HG03139 (cell line): Measurements from ENCODE around the gene DNAH11.
"Not testable (repeated sequence)": the region's sequence is repeated elsewhere in the genome, so short reads cannot be mapped to it uniquely, and the experiment has no call there.

Experiments
- ATAC-seq: cut with Tn5 transposase; IDR thresholded peaks from one replicate; pipeline ENCODE4 v1.9.1; 2021; ENCODE audit not compliant: unreplicated experiment

The DNAH11 gene

DNA sequence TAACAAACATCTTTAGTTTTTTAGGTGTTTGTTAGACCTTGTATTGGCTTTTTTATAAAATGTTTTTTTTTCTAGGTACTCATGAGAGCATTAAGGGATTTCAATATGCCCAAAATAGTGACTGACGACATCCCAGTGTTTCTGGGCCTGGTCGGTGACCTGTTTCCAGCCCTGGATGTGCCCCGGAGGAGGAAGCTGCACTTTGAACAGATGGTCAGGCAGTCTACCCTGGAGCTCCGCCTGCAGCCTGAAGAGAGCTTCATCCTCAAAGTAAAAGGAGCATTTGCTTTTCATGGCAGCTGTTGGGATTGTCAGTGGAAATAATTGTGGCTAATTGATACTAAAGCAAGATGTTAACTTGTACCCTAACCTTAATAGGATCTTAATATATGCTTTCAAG is 161.5 kb downstream of the DNAH11 start:
- no peak for ATAC-seq

- ATAC-seq, result no peak
Observed at GRCh38 chr7:21706131-21706530, 163.3 kb downstream of the DNAH11 start.

- no peak for ATAC-seq
Observed at GRCh38 chr7:21707566-21707965, 164.7 kb downstream of the DNAH11 start.

DNA sequence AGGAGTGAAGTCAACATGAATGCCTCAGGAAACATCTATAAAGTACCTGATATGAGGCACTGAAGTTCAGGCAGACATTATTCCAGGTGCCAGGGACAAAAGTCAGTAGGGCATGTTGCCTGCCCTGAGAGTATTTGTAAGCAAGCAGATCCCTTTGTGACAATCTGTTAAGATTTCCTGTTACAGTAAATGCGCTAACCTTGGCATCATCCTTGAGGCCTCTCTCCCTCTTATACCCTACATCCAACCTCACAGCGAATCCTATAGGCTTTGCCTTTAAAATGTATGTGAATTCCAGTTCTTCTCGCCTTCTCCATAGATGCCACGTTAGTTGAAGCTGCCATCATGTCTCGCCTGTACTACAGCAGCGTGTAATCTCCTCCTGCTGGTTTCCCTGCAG is 165.3 kb downstream of the DNAH11 start:
- ATAC-seq, result no peak

- no peak for ATAC-seq
Observed at GRCh38 chr7:21717323-21717722, 174.5 kb downstream of the DNAH11 start.

DNA sequence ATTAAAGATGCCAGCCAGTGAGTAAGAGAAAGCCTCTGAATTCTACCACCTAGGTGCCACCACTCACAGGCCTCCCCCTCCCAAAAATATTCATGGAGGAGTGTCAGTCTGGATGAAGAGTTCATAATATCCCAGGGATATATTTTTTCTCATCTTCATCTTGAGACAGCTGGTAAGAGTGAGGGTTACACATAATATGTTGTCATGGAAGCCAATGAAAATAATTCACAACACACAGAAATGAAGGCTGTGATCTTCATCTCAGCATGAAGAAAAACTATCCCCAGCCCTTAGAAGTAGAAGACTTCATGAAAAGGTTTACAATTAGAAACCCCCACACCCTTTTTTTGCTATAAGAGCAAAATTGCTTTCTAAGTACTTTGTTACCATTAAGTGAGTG is 175.6 kb downstream of the DNAH11 start:
- ATAC-seq, result no peak

- no peak for ATAC-seq
Observed at GRCh38 chr7:21719846-21720245, 177.0 kb downstream of the DNAH11 start.

- no peak for ATAC-seq
Observed at GRCh38 chr7:21722371-21722770, 179.5 kb downstream of the DNAH11 start.

GRCh38 chr7:21724562-21724961 is 181.7 kb downstream of the DNAH11 start:
- no peak for ATAC-seq

- no peak for ATAC-seq
Observed at GRCh38 chr7:21730399-21730798, 187.6 kb downstream of the DNAH11 start.

GRCh38 chr7:21731977-21732376 is 189.1 kb downstream of the DNAH11 start:
- no peak for ATAC-seq

- not testable (repeated sequence) for ATAC-seq
Observed at GRCh38 chr7:21732956-21733355, 190.1 kb downstream of the DNAH11 start.

DNA sequence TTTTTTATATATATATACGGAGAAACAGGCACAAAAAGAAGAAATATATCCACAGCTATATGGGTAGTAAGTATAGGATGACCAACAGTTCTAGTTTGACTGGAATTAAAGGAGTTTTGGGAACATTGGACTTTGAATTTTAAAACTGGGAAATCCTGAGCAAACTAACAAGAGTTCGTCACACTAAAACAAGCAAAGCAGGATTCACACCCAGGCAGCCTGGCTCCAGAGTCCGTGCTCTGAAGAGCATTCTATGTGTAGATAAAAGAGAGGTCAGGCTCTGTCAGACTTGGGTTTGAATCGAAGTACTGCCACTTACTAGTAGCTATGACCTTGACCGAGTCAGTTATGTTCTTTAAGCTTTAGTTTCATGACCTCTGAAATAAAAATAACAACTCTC is 191.0 kb downstream of the DNAH11 start:
- ATAC-seq, result no peak

- ATAC-seq, result no peak
Observed at GRCh38 chr7:21743493-21743892, 200.7 kb downstream of the DNAH11 start.

- ATAC-seq, result no peak
Observed at GRCh38 chr7:21746949-21747348, 204.1 kb downstream of the DNAH11 start.

DNA sequence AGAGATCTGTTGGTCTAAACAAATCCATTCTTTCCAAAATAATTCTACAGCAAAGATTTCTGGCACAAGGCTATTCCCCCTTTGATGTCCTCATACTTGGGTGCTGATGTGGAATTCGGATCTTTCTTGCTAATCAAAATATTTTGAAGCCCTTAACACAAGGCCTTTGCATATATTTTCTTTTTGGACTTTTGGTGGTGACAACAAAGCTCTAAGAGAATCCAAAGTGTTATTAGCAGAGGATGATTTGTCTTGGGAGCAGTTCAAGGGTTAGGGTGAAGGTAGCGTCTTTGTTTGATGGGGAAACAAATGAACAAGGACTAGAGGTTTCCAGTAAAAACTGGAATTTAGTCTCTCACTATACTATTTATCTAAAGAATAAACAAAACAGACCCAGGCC is 205.0 kb downstream of the DNAH11 start:
- ATAC-seq, result no peak

- ATAC-seq, result no peak
Observed at GRCh38 chr7:21749378-21749777, 206.5 kb downstream of the DNAH11 start.

DNA sequence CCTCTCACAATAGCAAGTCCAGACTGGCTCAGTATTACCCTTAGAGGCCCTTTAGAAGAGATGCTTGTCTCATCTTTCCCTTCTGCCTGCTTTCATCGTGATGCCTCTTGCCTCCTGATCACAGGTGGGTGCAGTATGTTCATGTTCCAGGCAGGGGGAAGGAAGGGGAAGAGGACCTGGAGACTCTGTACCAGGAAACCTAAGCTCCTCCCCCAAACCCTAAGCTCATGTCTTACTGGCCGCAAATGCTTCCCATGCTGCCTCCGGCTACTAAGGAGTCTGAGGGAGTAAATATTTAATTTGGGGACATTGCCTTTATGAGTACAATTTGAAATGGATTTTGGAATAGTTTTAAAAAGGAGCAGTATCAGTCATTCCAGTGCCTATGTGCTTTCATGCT is 210.2 kb downstream of the DNAH11 start:
- ATAC-seq, result no peak

GRCh38 chr7:21754963-21755362 is 212.1 kb downstream of the DNAH11 start:
- no peak for ATAC-seq

DNA sequence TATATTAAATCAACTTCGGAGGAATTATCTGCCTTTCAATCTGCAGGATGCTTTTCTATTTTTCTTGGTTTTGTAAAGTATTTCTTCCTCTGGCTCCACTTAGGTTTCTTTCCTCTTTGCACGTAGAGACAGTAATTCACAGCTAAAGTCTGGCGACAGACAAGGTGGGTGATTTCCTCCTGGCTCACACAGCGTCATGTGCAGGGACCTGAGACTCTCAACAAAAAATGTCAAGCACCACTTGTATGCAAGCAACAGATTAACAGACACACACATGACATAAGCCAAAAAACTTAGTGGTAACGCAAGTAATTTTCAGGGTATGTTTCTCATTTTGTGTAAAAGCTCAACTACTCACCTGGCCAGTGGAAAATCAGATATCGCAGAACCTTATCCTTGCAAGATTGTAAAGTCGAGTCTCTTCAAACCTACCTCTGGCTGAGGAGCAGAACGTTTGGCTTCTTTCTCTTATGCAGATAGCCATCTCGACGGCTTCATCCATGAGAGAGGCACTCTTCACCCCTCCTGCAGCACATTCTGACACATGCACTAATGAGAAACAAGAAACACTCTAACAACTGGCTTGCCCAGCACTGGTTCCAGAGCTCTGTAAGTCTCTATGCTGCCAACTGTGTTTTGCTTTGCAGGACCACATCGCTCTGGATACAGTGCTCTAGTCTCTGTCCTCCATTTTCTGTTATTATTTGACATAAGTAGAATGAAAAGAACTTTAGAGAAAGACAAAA is 214.9 kb downstream of the DNAH11 start:
- no peak for ATAC-seq

DNA sequence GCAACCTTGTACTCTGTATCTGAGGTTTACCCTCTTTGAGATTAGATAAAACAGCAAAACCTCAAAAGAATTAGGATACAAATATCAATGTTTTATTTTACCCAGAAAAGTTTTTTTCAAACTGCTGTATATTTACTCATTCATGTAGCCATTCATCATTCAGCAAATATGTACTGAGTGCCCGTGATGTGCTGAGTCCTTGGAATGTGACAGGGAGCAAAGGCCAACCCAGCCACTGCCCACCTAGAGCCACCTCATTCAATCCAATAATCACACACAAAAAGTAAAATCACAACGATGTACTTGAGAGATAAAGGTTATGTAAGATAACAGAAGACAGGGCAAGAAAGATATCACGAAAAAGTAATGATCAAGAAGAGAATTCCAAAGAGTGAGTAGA is 215.4 kb downstream of the DNAH11 start:
- ATAC-seq, result no peak

- ATAC-seq, result no peak
Observed at GRCh38 chr7:21762469-21762868, 219.6 kb downstream of the DNAH11 start.

GRCh38 chr7:21763818-21764217 is 221.0 kb downstream of the DNAH11 start:
- no peak for ATAC-seq
